CD14-positive monocyte (primary cell): ENCODE measurements around the gene CNIH3. TPM values are rescaled to one million over a fixed set of nuclear protein-coding genes. Genes with fewer than 3 reads are reported as not detected.
"Not testable (repeated sequence)": the region's sequence is repeated elsewhere in the genome, so short reads cannot be mapped to it uniquely, and the experiment has no call there.

ENCODE experiments used
- DNase-seq, 3 donors: peaks; one replicate each; pipeline ENCODE4 v3.0.0-alpha.2; 2011 to 2022
- H2AFZ ChIP-seq: 2 replicates; pipeline ENCODE4 v1.6.0; 2012; ENCODE audit warnings: mild to moderate bottlenecking, low read depth, low read length, inconsistent platforms; ENCODE audit not compliant: insufficient read depth, poor library complexity, severe bottlenecking
- H3K27ac ChIP-seq, 2 donors: 1 replicate in 1 of 2; 2 replicates in 1 of 2; pipeline ENCODE4 v1.5.1; 2012 to 2013; ENCODE audit warnings: low read length in 2 of 2, control low read depth in 1 of 2, inconsistent platforms in 1 of 2, low read depth in 1 of 2, mild to moderate bottlenecking in 1 of 2
- H3K27me3 ChIP-seq, 2 donors: one replicate each; pipeline versions ENCODE4 v1.6.0 to v1.6.1; 2011 to 2013; ENCODE audit warnings: low read length in 2 of 2; ENCODE audit not compliant: control insufficient read depth in 2 of 2, insufficient read depth in 2 of 2
- H3K36me3 ChIP-seq, 2 donors: replicated peaks in 1 of 2; 1 replicate in 1 of 2; 2 replicates in 1 of 2; pipeline versions ENCODE4 v1.5.1 to v1.6.1; 2012 to 2013; ENCODE audit warnings: low read length in 2 of 2, control low read depth in 1 of 2, inconsistent platforms in 1 of 2, mild to moderate bottlenecking in 1 of 2; ENCODE audit not compliant: insufficient read depth in 2 of 2, control insufficient read depth in 1 of 2
- H3K4me1 ChIP-seq, 2 donors: 1 replicate in 1 of 2; 2 replicates in 1 of 2; pipeline versions ENCODE4 v1.5.1 to v1.6.1; 2012 to 2013; ENCODE audit warnings: low read length in 2 of 2, control low read depth in 1 of 2, inconsistent platforms in 1 of 2, mild to moderate bottlenecking in 1 of 2, moderate library complexity in 1 of 2; ENCODE audit not compliant: insufficient read depth in 2 of 2, control insufficient read depth in 1 of 2
- H3K4me2 ChIP-seq: replicated peaks from 2 replicates; pipeline ENCODE3; 2012; ENCODE audit warnings: low read length, moderate library complexity, mild to moderate bottlenecking; ENCODE audit not compliant: poor library complexity, severe bottlenecking; ENCODE audit errors: extremely low read depth
- H3K4me3 ChIP-seq, 3 experiments: fragments of 200-600 bp in 1 of 3; sonication (generic) in 1 of 3; replicated peaks in 1 of 3; 1 replicate in 2 of 3; 2 replicates in 1 of 3; pipeline ENCODE4 v1.5.1; 2011 to 2013; ENCODE audit warnings: low read length in 3 of 3, mild to moderate bottlenecking in 3 of 3, control low read depth in 2 of 3, low read depth in 2 of 3, inconsistent platforms in 1 of 3, moderate library complexity in 1 of 3
- H3K79me2 ChIP-seq: 2 replicates; pipeline ENCODE4 v1.6.0; 2012; ENCODE audit warnings: mild to moderate bottlenecking, control low read depth, inconsistent platforms, low read length, moderate library complexity; ENCODE audit not compliant: insufficient read depth
- H3K9ac ChIP-seq: 2 replicates; pipeline ENCODE4 v1.6.0; 2017; ENCODE audit warnings: low read length, mild to moderate bottlenecking; ENCODE audit not compliant: insufficient read depth, poor library complexity, severe bottlenecking
- H3K9me3 ChIP-seq, 2 donors: replicated peaks in 1 of 2; 1 replicate in 1 of 2; 2 replicates in 1 of 2; pipeline versions ENCODE4 v1.5.1 to v1.6.1; 2012 to 2013; ENCODE audit warnings: low read length in 2 of 2, control low read depth in 1 of 2; ENCODE audit not compliant: control insufficient read depth in 1 of 2, insufficient read depth in 1 of 2
- H4K20me1 ChIP-seq: 2 replicates; pipeline ENCODE4 v1.6.0; 2012; ENCODE audit warnings: mild to moderate bottlenecking, low read length, control low read depth, moderate library complexity; ENCODE audit not compliant: insufficient read depth
- H3K27ac Mint-ChIP-seq, 7 donors: one replicate each; pipeline ENCODE4 v1.8.0; 2020; ENCODE audit warnings: mild to moderate bottlenecking in 7 of 7, mixed read lengths in 7 of 7, moderate library complexity in 6 of 7, inconsistent platforms in 2 of 7
- H3K27me3 Mint-ChIP-seq, 3 donors: one replicate each; pipeline ENCODE4 v1.8.0; 2021 to 2022; ENCODE audit warnings: low read depth in 3 of 3, mild to moderate bottlenecking in 3 of 3, mixed read lengths in 3 of 3, moderate library complexity in 3 of 3, inconsistent platforms in 1 of 3
- H3K36me3 Mint-ChIP-seq, 2 donors: one replicate each; pipeline ENCODE4 v1.8.0; 2020; ENCODE audit warnings: mixed read lengths in 2 of 2, inconsistent platforms in 1 of 2, mild to moderate bottlenecking in 1 of 2
- H3K4me1 Mint-ChIP-seq: one replicate; pipeline ENCODE4 v1.8.0; 2020; ENCODE audit warnings: mild to moderate bottlenecking, mixed read lengths
- H3K4me3 Mint-ChIP-seq, 2 donors: one replicate each; pipeline ENCODE4 v1.8.0; 2020; ENCODE audit warnings: mild to moderate bottlenecking in 2 of 2, mixed read lengths in 2 of 2, moderate library complexity in 1 of 2
- H3K9me3 Mint-ChIP-seq, 7 donors: one replicate each; pipeline ENCODE4 v1.8.0; 2020 to 2022; ENCODE audit warnings: mixed read lengths in 7 of 7, mild to moderate bottlenecking in 6 of 7, moderate library complexity in 6 of 7, inconsistent platforms in 2 of 7
- CTCF ChIP-seq: fragments of 200-600 bp; IDR thresholded peaks from one replicate; pipeline ENCODE4 v1.8.0; 2022; ENCODE audit warnings: antibody characterized with exemption, mild to moderate bottlenecking
- WGBS: methylation state at CpG from one replicate; pipeline ENCODE4 v1.1.5; 2013; ENCODE audit warnings: missing lambda C conversion rate; ENCODE audit not compliant: insufficient coverage; 5-methylcytosine and 5-hydroxymethylcytosine counted together
- intact Hi-C, 2 donors: fragments of 100-400 bp; cut with micrococcal nuclease; formaldehyde crosslinking; loops; one replicate each; pipeline versions ENCODE4 v1.15.0 to v1.15.1; 2023
- polyA plus RNA-seq, 3 donors: library from polyadenylated mRNA; depleted of rRNA in 1 of 3; unstranded in 2 of 3; stranded (reverse) in 1 of 3; fragments of 300-500 nt in 2 of 3; fragments of >200 nt in 1 of 3; fragmentation: Illumina TruSeq in 2 of 3; gene quantifications; 1 replicate in 2 of 3; 2 replicates in 1 of 3; pipeline ENCODE4 v1.2.3, GENCODE V29; 2012 to 2021

The CNIH3 gene
- polyA plus RNA-seq, 3 donors, result 0.37 TPM; not detected in 2

GRCh38 chr1:224707843-224708725 lies 92.0 kb downstream of the CNIH3 start:
- no peak overlapping the region for H3K27ac ChIP-seq
- no peak overlapping the region for H2AFZ ChIP-seq
- no peak overlapping the region for H3K27ac Mint-ChIP-seq

GRCh38 chr1:224710196-224710595 lies 94.1 kb downstream of the CNIH3 start:
- H3K4me3 Mint-ChIP-seq, result no peak overlapping the region
- H3K27me3 Mint-ChIP-seq, result peaks cover 4 to 10% (median 4%) of the 10 kb centered on the region in 3 donors
- no peak overlapping the region for H3K27ac ChIP-seq

More at GRCh38 chr1:224707843-224708725, 92.0 kb downstream of the CNIH3 start:
- intact Hi-C loops, result no loop called here
- TF ChIP-seq CTCF, result no peak
- peaks cover 4 to 8% (median 4%) of the 10 kb centered on the region in 3 donors for H3K27me3 Mint-ChIP-seq
- no peaks in the 10 kb centered on the region for H3K9me3 ChIP-seq
- H3K4me3 Mint-ChIP-seq, result no peak overlapping the region
- H3K27me3 ChIP-seq, result no peaks in the 10 kb centered on the region
- no peak for DNase-seq
- no peak overlapping the region for H3K4me2 ChIP-seq
- H3K79me2 ChIP-seq, result no peaks in the 10 kb centered on the region
- no peak overlapping the region for H3K4me3 ChIP-seq
- 88% methylated on average over 6 of the region's 7 CpGs for WGBS
- no peaks in the 10 kb centered on the region for H3K4me1 Mint-ChIP-seq
- no peaks in the 10 kb centered on the region for H3K4me1 ChIP-seq
- H3K36me3 ChIP-seq, result no peaks in the 10 kb centered on the region
- peaks cover 0 to 2% (median 0%) of the 10 kb centered on the region in 7 donors for H3K9me3 Mint-ChIP-seq
- H3K36me3 Mint-ChIP-seq, result no peaks in the 10 kb centered on the region
- H4K20me1 ChIP-seq, result no peaks in the 10 kb centered on the region
- no peak overlapping the region for H3K9ac ChIP-seq

GRCh38 chr1:224711231-224711756 lies 95.2 kb downstream of the CNIH3 start:
- H3K4me3 ChIP-seq, H3K9me3 ChIP-seq, H3K27ac Mint-ChIP-seq, H3K79me2 ChIP-seq, H3K9ac ChIP-seq, intact Hi-C loops, H4K20me1 ChIP-seq, H3K4me1 ChIP-seq, H3K9me3 Mint-ChIP-seq, H3K27ac ChIP-seq, H3K4me2 ChIP-seq, H3K27me3 ChIP-seq, H3K36me3 ChIP-seq, H3K4me3 Mint-ChIP-seq, H3K4me1 Mint-ChIP-seq, H2AFZ ChIP-seq, H3K36me3 Mint-ChIP-seq, DNase-seq: not testable (repeated sequence)
- peaks cover 4 to 11% (median 4%) of the 10 kb centered on the region in 3 donors for H3K27me3 Mint-ChIP-seq
- 83% methylated on average over 1 of the region's 4 CpGs for WGBS

More at GRCh38 chr1:224710196-224710595, 94.1 kb downstream of the CNIH3 start:
- H3K4me1 ChIP-seq, result no peaks in the 10 kb centered on the region
- H3K36me3 ChIP-seq, result no peaks in the 10 kb centered on the region
- H3K4me2 ChIP-seq, result no peak overlapping the region
- no peak for TF ChIP-seq CTCF
- no peak overlapping the region for H2AFZ ChIP-seq
- no peaks in the 10 kb centered on the region for H3K36me3 Mint-ChIP-seq
- intact Hi-C loops, result no loop called here
- H3K27me3 ChIP-seq, result no peaks in the 10 kb centered on the region
- no peak overlapping the region for H3K4me3 ChIP-seq
- no peak for DNase-seq
- H3K9ac ChIP-seq, result no peak overlapping the region
- no peaks in the 10 kb centered on the region for H3K4me1 Mint-ChIP-seq
- 100% methylated on average over 1 of the region's 3 CpGs for WGBS
- no peak overlapping the region for H3K27ac Mint-ChIP-seq
- peaks cover 0 to 3% (median under 1%) of the 10 kb centered on the region in 7 donors for H3K9me3 Mint-ChIP-seq
- no peaks in the 10 kb centered on the region for H3K9me3 ChIP-seq
- no peaks in the 10 kb centered on the region for H4K20me1 ChIP-seq
- no peaks in the 10 kb centered on the region for H3K79me2 ChIP-seq
